PC-9 (cell line): ENCODE results near the gene RFPL4A. TPM values are rescaled to one million over a fixed set of nuclear protein-coding genes. Genes with fewer than 3 reads are reported as not detected.
"Not testable (repeated sequence)": the region's sequence is repeated elsewhere in the genome, so short reads cannot be mapped to it uniquely, and the experiment has no call there.

Experiments
- Bru-seq: library from RNA; stranded (reverse); fragments of 400-500 nt; gene quantifications from one replicate; lab custom pipeline; 2021; lab: Mats Ljungman, UMichigan
- BruChase-seq, 2 experiments: library from RNA; stranded (reverse); fragments of 400-500 nt; gene quantifications; one replicate each; lab custom pipeline; 2021; lab: Mats Ljungman, UMichigan
- BruUV-seq: library from RNA; stranded (reverse); fragments of 400-500 nt; replicated peaks from 2 replicates; lab custom pipeline; 2021; lab: Mats Ljungman, UMichigan
- CTCF ChIA-PET: fragments of 300-600 bp; sonication (Branson Sonifier 250); formaldehyde crosslinking; loops from one replicate; lab custom pipeline; 2022; ENCODE audit warnings: antibody characterized with exemption; lab: Charles Lee
- POLR2A ChIA-PET: fragments of 300-600 bp; sonication (Branson Sonifier 250); formaldehyde crosslinking; loops from one replicate; lab custom pipeline; 2022; ENCODE audit warnings: antibody characterized with exemption; ENCODE audit not compliant: unreplicated experiment; lab: Charles Lee
- DNase-seq, 2 experiments: peaks; one replicate each; pipeline versions ENCODE4 v3.0.0 to v3.0.0-alpha.2; 2015 to 2022; ENCODE audit warnings: mixed read lengths in 1 of 2
- H2AFZ ChIP-seq: fragments of 200-600 bp; sonication (generic); 2 replicates; pipeline ENCODE4 v1.8.1; 2017; ENCODE audit warnings: antibody characterized with exemption
- H3F3A ChIP-seq: fragments of 200-600 bp; sonication (generic); 2 replicates; pipeline ENCODE4 v1.8.1; 2017; ENCODE audit warnings: antibody characterized with exemption, mild to moderate bottlenecking, low read depth; ENCODE audit not compliant: insufficient read depth
- H3K27ac ChIP-seq: fragments of 200-600 bp; sonication (generic); 2 replicates; pipeline ENCODE4 v1.6.1; 2016; ENCODE audit warnings: mixed run types
- H3K27me3 ChIP-seq: fragments of 200-600 bp; sonication (generic); 2 replicates; pipeline ENCODE4 v1.6.1; 2016; ENCODE audit warnings: low read depth, mixed run types; ENCODE audit not compliant: insufficient read depth
- H3K36me3 ChIP-seq: fragments of 200-600 bp; sonication (generic); 2 replicates; pipeline ENCODE4 v1.6.1; 2016; ENCODE audit warnings: low read depth, mixed run types
- H3K4me1 ChIP-seq: fragments of 200-600 bp; sonication (generic); replicated peaks from 2 replicates; pipeline ENCODE4 v1.6.1; 2016; ENCODE audit warnings: mixed run types; ENCODE audit not compliant: insufficient read depth
- H3K4me2 ChIP-seq: fragments of 200-600 bp; sonication (generic); 2 replicates; pipeline ENCODE4 v1.6.1; 2017; ENCODE audit warnings: mixed run types
- H3K4me3 ChIP-seq: fragments of 200-600 bp; sonication (generic); 2 replicates; pipeline ENCODE4 v1.6.1; 2016; ENCODE audit warnings: mixed run types
- H3K79me2 ChIP-seq: fragments of 200-600 bp; sonication (generic); 2 replicates; pipeline ENCODE4 v1.6.1; 2017; ENCODE audit warnings: low read depth, mixed run types
- H3K9me2 ChIP-seq: fragments of 200-600 bp; sonication (generic); 2 replicates; pipeline ENCODE4 v1.8.1; 2017; ENCODE audit warnings: mild to moderate bottlenecking; ENCODE audit not compliant: insufficient read depth
- H3K9me3 ChIP-seq: fragments of 200-600 bp; sonication (generic); 2 replicates; pipeline ENCODE4 v1.8.1; 2016; ENCODE audit warnings: low read depth; ENCODE audit not compliant: insufficient read depth
- H4K20me1 ChIP-seq: fragments of 200-600 bp; sonication (generic); 2 replicates; pipeline ENCODE4 v1.8.1; 2017; ENCODE audit not compliant: insufficient read depth
- CTCF ChIP-seq: fragments of 200-600 bp; sonication (generic); conservative IDR thresholded peaks from 2 replicates; pipeline ENCODE4 v1.6.1; 2017; ENCODE audit warnings: mixed run types, antibody characterized with exemption, mild to moderate bottlenecking, moderate library complexity
- EZH2 ChIP-seq: fragments of 200-600 bp; sonication (generic); IDR thresholded peaks from 2 replicates; pipeline ENCODE4 v1.8.0; 2017; ENCODE audit warnings: antibody characterized with exemption, low read depth
- intact Hi-C: fragments of 100-400 bp; cut with micrococcal nuclease; formaldehyde crosslinking; loops from one replicate; pipeline ENCODE4 v1.10.0; 2022; ENCODE audit not compliant: unreplicated experiment
- long read RNA-seq: library from polyadenylated mRNA; stranded (forward); transcript quantifications from one replicate; pipeline ENCODE4 v2.0.0, GENCODE V29; 2022
- total RNA-seq: library from RNA; stranded (reverse); gene quantifications from 2 replicates; pipeline ENCODE4 v1.2.3, GENCODE V29; 2021

RFPL4A gene
- total RNA-seq (not detected in 2 replicates), Bru-seq, nascent RNA (not detected), BruChase-seq, experiment 1, labeled RNA remaining after a 2-hour chase (not detected), BruChase-seq, experiment 2, labeled RNA remaining after a 6-hour chase (percentile 18 among the genes with signal in this experiment)
- long read RNA-seq, result 0 reads

GRCh38 chr19:55758797-55759196 lies at the start of gene RFPL4A:
Gene RFPL4A, plus strand, starts transcription at chr19:55759097. Its CDS starts 2,704 bp downstream, at chr19:55761801.
- H3K79me2 ChIP-seq, H3K27ac ChIP-seq, H4K20me1 ChIP-seq, intact Hi-C loops, H2AFZ ChIP-seq, H3K4me3 ChIP-seq, H3K4me1 ChIP-seq, BruUV-seq, CTCF ChIA-PET, H3F3A ChIP-seq, DNase-seq, POLR2A ChIA-PET, H3K4me2 ChIP-seq, H3K9me2 ChIP-seq, H3K36me3 ChIP-seq, H3K9me3 ChIP-seq: not testable (repeated sequence)
- H3K27me3 ChIP-seq, result peaks cover 92% of the 10 kb centered on the region

GRCh38 chr19:55711719-55712118 lies 47.2 kb upstream of the RFPL4A start:
- no peak overlapping the region for H3K4me2 ChIP-seq
- H4K20me1 ChIP-seq, result no peaks in the 10 kb centered on the region
- intact Hi-C loops, result no loop called here
- H3F3A ChIP-seq, result peaks cover 8% of the 10 kb centered on the region; the same call in 1 of the 2 replicates
- H3K79me2 ChIP-seq, result no peaks in the 10 kb centered on the region
- no TSS peak for BruUV-seq
- TF ChIP-seq EZH2 (no peak), CTCF (no peak)
- H3K4me1 ChIP-seq, result no peaks in the 10 kb centered on the region
- no peak overlapping the region for H3K27ac ChIP-seq
- ChIA-PET CTCF (no interaction called here), POLR2A (no interaction called here)
- H2AFZ ChIP-seq, result no peak overlapping the region
- no peaks in the 10 kb centered on the region for H3K36me3 ChIP-seq
- H3K9me2 ChIP-seq, result no peaks in the 10 kb centered on the region
- H3K4me3 ChIP-seq, result no peak overlapping the region
- H3K9me3 ChIP-seq, result no peaks in the 10 kb centered on the region; the same call in 1 of the 2 replicates
- peaks cover 36% of the 10 kb centered on the region for H3K27me3 ChIP-seq
- no peak for DNase-seq

GRCh38 chr19:55712804-55713631 lies 45.9 kb upstream of the RFPL4A start:
- TF ChIP-seq EZH2 (no peak), CTCF (no peak)
- Histone ChIP-seq H3K79me2 (no peaks in the 10 kb centered on the region), H3K27me3 (peaks cover 49% of the 10 kb centered on the region), H3F3A (peaks cover 8% of the 10 kb centered on the region; the same call in 1 of the 2 replicates), H3K36me3 (no peaks in the 10 kb centered on the region), H3K4me3 (no peak overlapping the region), H3K9me2 (no peaks in the 10 kb centered on the region), H2AFZ (no peak overlapping the region), H4K20me1 (no peaks in the 10 kb centered on the region), H3K4me2 (no peak overlapping the region), H3K4me1 (no peaks in the 10 kb centered on the region), H3K27ac (no peak overlapping the region), H3K9me3 (no peaks in the 10 kb centered on the region; the same call in 1 of the 2 replicates)
- POLR2A ChIA-PET, result no interaction called here
- no TSS peak for BruUV-seq
- intact Hi-C loops, result no loop called here
- no peak for DNase-seq
- CTCF ChIA-PET, result no interaction called here
